Measurements from ENCODE around the gene CFAP100.

The CFAP100 gene

GRCh38 chr3:126349071-126349470 is 45.6 kb upstream of the CFAP100 start:
- no peak overlapping the region for H3K4me3 ChIP-seq (ENCODE audit: low read length)
- DNase-seq (ENCODE audit: low read depth), result no peak
- no peak for TF ChIP-seq CTCF (conservative IDR thresholded peaks at IDR 0.05; ENCODE audit: low read length)

- no peak overlapping the region for H3K4me3 ChIP-seq (ENCODE audit: low read length)
- TF ChIP-seq CTCF (conservative IDR thresholded peaks at IDR 0.05; ENCODE audit: low read length), result no peak
- DNase-seq (ENCODE audit: low read depth), result no peak
Observed at GRCh38 chr3:126349611-126350501, 44.9 kb upstream of the CFAP100 start.

DNA sequence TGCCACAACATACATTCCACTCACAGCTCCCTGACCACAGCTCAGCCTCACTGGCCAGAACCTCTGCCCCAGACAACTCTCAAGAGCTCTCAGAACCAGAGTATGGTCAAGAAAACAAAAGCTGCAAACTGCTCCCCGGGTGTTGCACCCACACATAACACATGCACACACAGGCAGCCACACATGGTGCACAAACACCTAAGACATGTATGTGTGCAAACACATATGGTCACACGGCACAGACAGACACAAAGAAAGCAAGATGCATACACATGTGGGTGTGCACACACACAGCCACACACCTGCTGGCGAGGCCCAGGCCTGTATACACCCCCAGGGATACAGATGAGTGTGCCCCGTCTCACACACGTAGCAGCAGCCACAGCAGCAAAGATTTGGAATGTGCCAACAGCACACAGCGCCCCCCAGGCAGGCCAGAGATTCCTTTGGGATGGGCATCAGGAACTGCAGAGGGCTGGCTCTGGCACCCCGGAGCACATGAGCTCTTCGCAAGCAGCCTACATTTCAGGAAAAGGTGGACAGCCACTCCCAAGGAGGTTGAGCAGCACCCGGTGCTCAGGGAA is 44.1 kb upstream of the CFAP100 start:
- TF ChIP-seq CTCF (conservative IDR thresholded peaks at IDR 0.05; ENCODE audit: low read length), result no peak
- no peak for DNase-seq (ENCODE audit: low read depth)
- no peak overlapping the region for H3K4me3 ChIP-seq (ENCODE audit: low read length)

DNA sequence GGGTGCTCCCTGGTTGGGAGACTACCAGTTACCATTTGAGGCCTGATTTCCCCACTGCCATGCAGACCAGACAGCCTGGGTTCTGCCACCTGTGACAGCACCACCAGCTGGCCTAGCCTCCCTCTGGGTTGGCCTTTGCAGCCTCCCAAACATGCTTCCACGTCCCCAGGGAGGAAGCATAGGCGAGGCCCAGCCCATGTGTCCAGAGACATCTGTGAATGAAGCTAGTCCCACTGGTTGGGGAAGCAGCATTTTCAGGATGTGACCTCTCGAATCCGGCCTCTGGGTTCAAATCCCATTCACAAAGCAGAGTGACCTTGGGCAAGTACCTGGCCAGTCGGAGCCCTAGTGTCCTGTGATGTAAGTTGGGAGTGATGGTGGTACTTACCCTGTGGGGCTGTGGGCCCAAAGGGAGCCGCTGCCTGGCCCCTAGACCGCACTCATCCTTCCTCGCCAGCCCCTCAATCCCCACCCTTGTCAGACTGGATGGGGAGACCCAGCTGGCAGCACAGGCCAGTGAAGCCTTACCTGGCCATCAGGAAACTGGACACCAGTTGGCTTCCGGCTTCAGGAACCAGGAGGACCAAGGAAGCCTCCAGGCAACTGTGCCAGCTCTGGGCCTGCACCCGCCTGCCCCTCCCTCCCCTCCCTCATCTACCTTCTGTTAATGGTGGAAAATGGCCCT is 43.5 kb upstream of the CFAP100 start:
- TF ChIP-seq CTCF (conservative IDR thresholded peaks at IDR 0.05; ENCODE audit: low read length), result no peak
- H3K4me3 ChIP-seq (ENCODE audit: low read length), result no peak overlapping the region
- DNase-seq (ENCODE audit: low read depth), result no peak

GRCh38 chr3:126351771-126352475 is 42.8 kb upstream of the CFAP100 start:
- no peak for TF ChIP-seq CTCF (conservative IDR thresholded peaks at IDR 0.05; ENCODE audit: low read length)
- DNase-seq (ENCODE audit: low read depth), result no peak
- H3K4me3 ChIP-seq (ENCODE audit: low read length), result no peak overlapping the region

DNA sequence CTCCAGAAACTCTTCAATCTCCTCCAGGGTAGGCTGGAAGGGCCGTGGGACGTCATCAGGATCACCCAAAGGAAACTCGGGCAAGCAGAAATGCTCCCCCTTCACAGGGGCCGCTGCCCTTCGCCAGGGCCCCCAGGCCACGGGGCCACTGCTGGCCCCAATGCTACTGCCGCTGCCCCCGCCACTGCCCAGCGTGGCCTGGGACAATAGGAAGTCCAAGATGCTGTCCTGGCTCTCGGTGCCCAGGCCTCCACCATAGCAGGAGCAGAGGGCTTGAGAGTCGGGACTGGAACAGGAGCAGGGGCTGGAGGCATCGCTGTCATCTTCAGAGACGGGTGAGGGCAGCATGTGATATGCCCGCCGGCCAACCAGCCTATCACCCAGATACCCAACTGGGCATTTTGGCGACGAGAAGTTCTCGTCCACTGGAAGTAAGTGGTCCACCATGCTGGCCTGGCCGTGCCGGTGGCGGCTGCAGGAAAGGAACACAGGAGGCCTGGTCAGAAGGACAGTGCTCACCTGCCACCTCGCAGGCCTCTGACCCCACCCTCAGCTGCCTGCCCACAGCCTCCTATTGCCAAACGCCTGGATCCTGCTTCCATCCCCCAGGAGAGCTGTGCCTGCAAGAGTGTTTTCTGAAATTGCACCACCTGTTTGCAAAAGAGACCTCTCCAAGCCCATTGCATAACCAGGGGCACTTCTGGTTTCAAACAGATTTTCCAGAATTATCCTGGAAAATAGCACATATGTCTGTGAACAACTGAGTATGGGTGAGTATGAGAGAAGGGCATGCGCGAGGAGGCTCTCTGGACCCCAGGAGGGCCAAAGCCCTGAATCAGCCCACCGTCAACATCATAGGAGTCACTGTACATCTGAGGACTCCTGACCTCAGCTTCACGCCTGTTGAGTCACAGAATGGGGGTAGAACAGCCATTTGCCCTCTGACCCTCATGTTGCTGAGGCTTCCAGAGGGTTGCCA is 41.9 kb upstream of the CFAP100 start:
- no peak for TF ChIP-seq CTCF (conservative IDR thresholded peaks at IDR 0.05; ENCODE audit: low read length)
- DNase-seq (ENCODE audit: low read depth), result no peak
- H3K4me3 ChIP-seq (ENCODE audit: low read length), result no peak overlapping the region
